ENCODE data around the gene CLPTM1L. TPM values are rescaled to one million over a fixed set of nuclear protein-coding genes. Genes with fewer than 3 reads are reported as not detected.
"Not testable (repeated sequence)": the region's sequence is repeated elsewhere in the genome, so short reads cannot be mapped to it uniquely, and the experiment has no call there.

The CLPTM1L gene
- total RNA-seq, 1 experiment from 2014 or later, result 146 TPM

GRCh38 chr5:1276930-1277329, 68.0 kb downstream of the CLPTM1L start:
- ChIA-PET POLR2A (ENCODE audit: low non-redundant PET) (no interaction called here), CTCF (no interaction called here)
- DNase-seq (ENCODE audit: low spot score), result no peak
- H3K4me1 ChIP-seq (ENCODE audit: insufficient read depth, low read length, poor library complexity, severe bottlenecking), result no peaks in the 10 kb centered on the region
- no peaks in the 10 kb centered on the region for H3K36me3 ChIP-seq (ENCODE audit: insufficient read depth, low read length, poor library complexity, severe bottlenecking)
- TF ChIP-seq EZH2 (IDR thresholded peaks at IDR 0.05; ENCODE audit: borderline replicate concordance, low read depth, low read length, poor library complexity, severe bottlenecking) (no peak), CTCF (conservative IDR thresholded peaks at IDR 0.05; ENCODE audit: low read depth, low read length) (no peak)
- H3K4me3 ChIP-seq (ENCODE audit: low read depth, low read length, poor library complexity, severe bottlenecking), result no peak overlapping the region
- intact Hi-C loops (cut with micrococcal nuclease; ENCODE audit: unreplicated experiment), result no loop called here
- no peak overlapping the region for H3K27ac ChIP-seq (ENCODE audit: low read depth, low read length, poor library complexity, severe bottlenecking)
- H3K27me3 ChIP-seq (replicated peaks; ENCODE audit: insufficient read depth, low read depth, low read length, poor library complexity), result no peaks in the 10 kb centered on the region
- H3K9me3 ChIP-seq (ENCODE audit: low read depth, low read length, poor library complexity, severe bottlenecking), result no peaks in the 10 kb centered on the region
- BruUV-seq (replicated peaks), result no TSS peak

- POLR2A ChIA-PET (ENCODE audit: low non-redundant PET); H3K36me3 ChIP-seq (ENCODE audit: insufficient read depth, low read length, poor library complexity, severe bottlenecking); DNase-seq (ENCODE audit: low spot score); H3K27me3 ChIP-seq (replicated peaks; ENCODE audit: insufficient read depth, low read depth, low read length, poor library complexity); BruUV-seq (replicated peaks); intact Hi-C loops (cut with micrococcal nuclease; ENCODE audit: unreplicated experiment); H3K27ac ChIP-seq (ENCODE audit: low read depth, low read length, poor library complexity, severe bottlenecking); H3K4me1 ChIP-seq (ENCODE audit: insufficient read depth, low read length, poor library complexity, severe bottlenecking); H3K4me3 ChIP-seq (ENCODE audit: low read depth, low read length, poor library complexity, severe bottlenecking); H3K9me3 ChIP-seq (ENCODE audit: low read depth, low read length, poor library complexity, severe bottlenecking); CTCF ChIA-PET: not testable (repeated sequence)
These were observed 69.2 kb downstream of the CLPTM1L start for GRCh38 chr5:1275397-1276391.

GRCh38 chr5:1274471-1274870, 70.4 kb downstream of the CLPTM1L start:
- ChIA-PET CTCF (no interaction called here), POLR2A (ENCODE audit: low non-redundant PET) (no interaction called here)
- no peaks in the 10 kb centered on the region for H3K9me3 ChIP-seq (ENCODE audit: low read depth, low read length, poor library complexity, severe bottlenecking)
- no peaks in the 10 kb centered on the region for H3K27me3 ChIP-seq (replicated peaks; ENCODE audit: insufficient read depth, low read depth, low read length, poor library complexity)
- intact Hi-C loops (cut with micrococcal nuclease; ENCODE audit: unreplicated experiment), result no loop called here
- H3K4me1 ChIP-seq (ENCODE audit: insufficient read depth, low read length, poor library complexity, severe bottlenecking), result no peaks in the 10 kb centered on the region
- no TSS peak for BruUV-seq (replicated peaks)
- TF ChIP-seq CTCF (conservative IDR thresholded peaks at IDR 0.05; ENCODE audit: low read depth, low read length), result no peak
- TF ChIP-seq EZH2 (IDR thresholded peaks at IDR 0.05; ENCODE audit: borderline replicate concordance, low read depth, low read length, poor library complexity, severe bottlenecking), result no peak
- H3K36me3 ChIP-seq (ENCODE audit: insufficient read depth, low read length, poor library complexity, severe bottlenecking), result no peaks in the 10 kb centered on the region
- no peak for DNase-seq (ENCODE audit: low spot score)
- H3K27ac ChIP-seq (ENCODE audit: low read depth, low read length, poor library complexity, severe bottlenecking), result no peak overlapping the region
- no peak overlapping the region for H3K4me3 ChIP-seq (ENCODE audit: low read depth, low read length, poor library complexity, severe bottlenecking)

- Histone ChIP-seq H3K4me1 (ENCODE audit: insufficient read depth, low read length, poor library complexity, severe bottlenecking) (no peaks in the 10 kb centered on the region), H3K9me3 (ENCODE audit: low read depth, low read length, poor library complexity, severe bottlenecking) (no peaks in the 10 kb centered on the region), H3K27me3 (replicated peaks; ENCODE audit: insufficient read depth, low read depth, low read length, poor library complexity) (no peaks in the 10 kb centered on the region), H3K27ac (ENCODE audit: low read depth, low read length, poor library complexity, severe bottlenecking) (no peak overlapping the region), H3K36me3 (ENCODE audit: insufficient read depth, low read length, poor library complexity, severe bottlenecking) (no peaks in the 10 kb centered on the region), H3K4me3 (ENCODE audit: low read depth, low read length, poor library complexity, severe bottlenecking) (no peak overlapping the region)
- ChIA-PET CTCF (no interaction called here), POLR2A (ENCODE audit: low non-redundant PET) (no interaction called here)
- no TSS peak for BruUV-seq (replicated peaks)
- intact Hi-C loops (cut with micrococcal nuclease; ENCODE audit: unreplicated experiment), result no loop called here
- DNase-seq (ENCODE audit: low spot score), result no peak
- TF ChIP-seq CTCF (conservative IDR thresholded peaks at IDR 0.05; ENCODE audit: low read depth, low read length) (no peak), EZH2 (IDR thresholded peaks at IDR 0.05; ENCODE audit: borderline replicate concordance, low read depth, low read length, poor library complexity, severe bottlenecking) (no peak)
These were observed 71.2 kb downstream of the CLPTM1L start for GRCh38 chr5:1273745-1274144.

Measured in A673 (cell line).